ENCODE data around the gene BRD1. TPM values are rescaled to one million over a fixed set of nuclear protein-coding genes. Genes with fewer than 3 reads are reported as not detected.

Gene BRD1
- total RNA-seq, 1 donor from 2014 or later = 32.4 TPM

DNA sequence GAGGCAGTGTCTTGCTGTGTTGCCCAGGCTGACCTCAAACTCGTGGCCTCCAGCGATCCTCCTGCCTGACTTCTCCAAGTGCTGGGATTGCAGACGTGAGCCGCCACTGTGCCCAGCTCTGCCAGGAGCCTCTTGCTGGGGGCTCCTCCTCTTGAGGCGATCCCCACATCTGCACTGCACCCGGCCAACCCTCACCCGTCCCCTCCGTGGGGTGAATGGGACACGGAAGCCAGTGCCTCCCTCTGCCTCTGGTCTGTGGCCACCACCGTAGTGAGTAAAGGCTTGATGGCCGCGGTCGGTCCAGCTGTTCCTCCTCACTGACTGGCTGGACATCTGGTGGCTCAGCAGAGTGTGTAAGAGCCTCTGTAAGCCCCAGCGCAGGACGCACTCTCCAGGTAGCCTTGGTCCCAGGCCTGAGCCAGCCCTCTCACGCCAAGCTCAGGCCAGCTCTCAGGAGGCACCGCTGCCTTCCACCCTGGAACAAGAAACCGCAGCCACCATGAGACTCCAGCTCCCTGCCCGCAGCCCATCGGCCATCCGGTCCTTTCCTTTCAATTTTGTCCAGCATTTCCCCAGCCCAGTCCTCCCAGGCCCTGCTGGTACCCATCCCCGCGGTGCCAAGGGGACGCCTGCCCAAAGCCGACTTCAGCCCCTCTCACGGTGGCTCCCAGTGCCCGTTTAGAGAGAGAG lies 100.3 kb downstream of the BRD1 start:
- DNase-seq (ENCODE audit: low read depth) = no peak
- Histone ChIP-seq H3K27ac (ENCODE audit: low read depth, low read length) (no peak overlapping the region), H3K4me2 (ENCODE audit: low read length) (no peak overlapping the region), H3K79me2 (ENCODE audit: insufficient read depth, low read length) (no peaks in the 10 kb centered on the region), H2AFZ (ENCODE audit: low read depth, low read length) (no peak overlapping the region), H4K20me1 (ENCODE audit: insufficient read depth, low read length) (no peaks in the 10 kb centered on the region), H3K36me3 (ENCODE audit: insufficient read depth, low read length) (no peaks in the 10 kb centered on the region), H3K4me1 (ENCODE audit: insufficient read depth, low read length) (no peaks in the 10 kb centered on the region), H3K9me3 (ENCODE audit: insufficient read depth, low read depth, low read length) (no peaks in the 10 kb centered on the region), H3K27me3 (ENCODE audit: insufficient read depth, low read length) (peaks cover 2% of the 10 kb centered on the region), H3K4me3 (ENCODE audit: insufficient read depth, low read depth, low read length) (no peak overlapping the region), H3K9ac (ENCODE audit: low read length) (no peak overlapping the region)
- Mint-ChIP-seq H3K36me3 (ENCODE audit: low read depth, unreplicated experiment) (no peaks in the 10 kb centered on the region), H3K9me3 (ENCODE audit: unreplicated experiment) (no peaks in the 10 kb centered on the region), H3K4me1 (ENCODE audit: low read depth, unreplicated experiment) (no peaks in the 10 kb centered on the region), H3K4me3 (ENCODE audit: unreplicated experiment) (no peak overlapping the region), H3K27me3 (ENCODE audit: low read depth, unreplicated experiment) (peaks cover 53% of the 10 kb centered on the region), H3K27ac (ENCODE audit: unreplicated experiment) (no peak overlapping the region)
- no peak for TF ChIP-seq EZH2 (IDR thresholded peaks at IDR 0.05; ENCODE audit: insufficient read depth, low read length)
- TF ChIP-seq, protein P1, sequence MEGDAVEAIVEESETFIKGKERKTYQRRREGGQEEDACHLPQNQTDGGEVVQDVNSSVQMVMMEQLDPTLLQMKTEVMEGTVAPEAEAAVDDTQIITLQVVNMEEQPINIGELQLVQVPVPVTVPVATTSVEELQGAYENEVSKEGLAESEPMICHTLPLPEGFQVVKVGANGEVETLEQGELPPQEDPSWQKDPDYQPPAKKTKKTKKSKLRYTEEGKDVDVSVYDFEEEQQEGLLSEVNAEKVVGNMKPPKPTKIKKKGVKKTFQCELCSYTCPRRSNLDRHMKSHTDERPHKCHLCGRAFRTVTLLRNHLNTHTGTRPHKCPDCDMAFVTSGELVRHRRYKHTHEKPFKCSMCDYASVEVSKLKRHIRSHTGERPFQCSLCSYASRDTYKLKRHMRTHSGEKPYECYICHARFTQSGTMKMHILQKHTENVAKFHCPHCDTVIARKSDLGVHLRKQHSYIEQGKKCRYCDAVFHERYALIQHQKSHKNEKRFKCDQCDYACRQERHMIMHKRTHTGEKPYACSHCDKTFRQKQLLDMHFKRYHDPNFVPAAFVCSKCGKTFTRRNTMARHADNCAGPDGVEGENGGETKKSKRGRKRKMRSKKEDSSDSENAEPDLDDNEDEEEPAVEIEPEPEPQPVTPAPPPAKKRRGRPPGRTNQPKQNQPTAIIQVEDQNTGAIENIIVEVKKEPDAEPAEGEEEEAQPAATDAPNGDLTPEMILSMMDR (IDR thresholded peaks at IDR 0.05; ENCODE audit: insufficient read depth, low read depth, low read length) = no peak
- no peak for FAIRE-seq

DNA sequence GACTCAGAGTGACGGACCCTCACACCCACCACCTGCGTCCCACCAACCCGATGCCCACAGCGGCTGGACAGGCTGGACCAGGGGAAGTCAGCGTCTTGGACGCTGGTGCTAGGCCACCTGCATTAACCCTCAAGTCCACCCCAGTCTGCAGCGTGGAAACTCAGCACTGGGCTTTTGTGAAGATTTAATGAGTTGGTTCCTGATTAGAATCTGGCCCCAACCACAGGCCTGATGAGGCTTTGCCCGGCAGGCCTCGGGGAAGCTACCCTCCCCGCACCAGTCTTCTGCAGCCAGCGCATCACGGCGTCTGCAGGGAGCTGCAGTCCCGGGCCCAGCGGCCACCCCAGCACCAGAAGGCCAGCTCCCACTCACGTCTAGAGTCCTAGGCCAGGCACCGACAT lies 101.0 kb downstream of the BRD1 start:
- H3K4me1 ChIP-seq (ENCODE audit: insufficient read depth, low read length) = no peaks in the 10 kb centered on the region
- H3K4me2 ChIP-seq (ENCODE audit: low read length) = no peak overlapping the region
- no peak overlapping the region for H2AFZ ChIP-seq (ENCODE audit: low read depth, low read length)
- no peak for DNase-seq (ENCODE audit: low read depth)
- peaks cover 54% of the 10 kb centered on the region for H3K27me3 Mint-ChIP-seq (ENCODE audit: low read depth, unreplicated experiment)
- no peaks in the 10 kb centered on the region for H3K79me2 ChIP-seq (ENCODE audit: insufficient read depth, low read length)
- H3K9ac ChIP-seq (ENCODE audit: low read length) = no peak overlapping the region
- H3K9me3 Mint-ChIP-seq (ENCODE audit: unreplicated experiment) = no peaks in the 10 kb centered on the region
- TF ChIP-seq, protein P1 (IDR thresholded peaks at IDR 0.05; ENCODE audit: insufficient read depth, low read depth, low read length) = no peak
- TF ChIP-seq EZH2 (IDR thresholded peaks at IDR 0.05; ENCODE audit: insufficient read depth, low read length) = no peak
- H3K27ac Mint-ChIP-seq (ENCODE audit: unreplicated experiment) = no peak overlapping the region
- no peak overlapping the region for H3K4me3 ChIP-seq (ENCODE audit: insufficient read depth, low read depth, low read length)
- H3K4me1 Mint-ChIP-seq (ENCODE audit: low read depth, unreplicated experiment) = no peaks in the 10 kb centered on the region
- H3K4me3 Mint-ChIP-seq (ENCODE audit: unreplicated experiment) = no peak overlapping the region
- no peaks in the 10 kb centered on the region for H3K36me3 Mint-ChIP-seq (ENCODE audit: low read depth, unreplicated experiment)
- H4K20me1 ChIP-seq (ENCODE audit: insufficient read depth, low read length) = no peaks in the 10 kb centered on the region
- H3K36me3 ChIP-seq (ENCODE audit: insufficient read depth, low read length) = no peaks in the 10 kb centered on the region
- no peak overlapping the region for H3K27ac ChIP-seq (ENCODE audit: low read depth, low read length)
- H3K9me3 ChIP-seq (ENCODE audit: insufficient read depth, low read depth, low read length) = no peaks in the 10 kb centered on the region
- peaks cover 2% of the 10 kb centered on the region for H3K27me3 ChIP-seq (ENCODE audit: insufficient read depth, low read length)
- no peak for FAIRE-seq

DNA sequence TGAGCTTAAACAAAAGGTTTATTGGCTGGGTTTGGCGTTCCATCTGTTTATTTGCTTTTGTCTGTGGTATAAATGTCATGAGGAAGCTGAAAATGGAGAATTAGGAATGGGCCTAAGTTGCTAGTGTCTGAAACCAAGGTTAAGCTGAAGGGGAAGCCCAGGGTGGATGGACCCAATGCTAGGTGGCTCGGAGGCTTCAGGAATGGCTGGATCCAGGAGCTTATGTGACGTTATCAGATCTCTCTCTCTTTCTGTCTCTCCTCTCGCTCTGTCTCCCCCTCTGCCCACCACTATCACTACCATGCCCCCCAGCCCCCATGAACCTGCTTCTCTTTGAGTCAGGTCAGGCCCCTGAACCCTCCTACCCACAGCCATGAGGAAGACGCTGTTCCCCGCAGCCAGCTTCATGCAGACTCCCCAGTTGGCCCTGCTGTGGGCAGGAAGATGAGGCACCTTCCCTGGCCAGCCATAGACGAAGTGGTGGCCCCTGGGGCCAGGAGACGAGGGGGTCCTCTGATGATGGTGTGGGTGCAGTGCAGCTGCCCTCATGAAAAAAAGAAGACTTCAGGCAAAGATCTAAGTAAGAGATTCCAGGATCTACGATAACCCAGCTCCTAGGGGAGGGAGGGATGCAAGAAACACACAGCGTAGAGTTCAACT lies 101.5 kb downstream of the BRD1 start:
- H3K36me3 ChIP-seq (ENCODE audit: insufficient read depth, low read length) = no peaks in the 10 kb centered on the region
- no peaks in the 10 kb centered on the region for H3K4me1 ChIP-seq (ENCODE audit: insufficient read depth, low read length)
- H3K9me3 ChIP-seq (ENCODE audit: insufficient read depth, low read depth, low read length) = no peaks in the 10 kb centered on the region
- Mint-ChIP-seq H3K4me3 (ENCODE audit: unreplicated experiment) (no peak overlapping the region), H3K27me3 (ENCODE audit: low read depth, unreplicated experiment) (peaks cover 54% of the 10 kb centered on the region), H3K36me3 (ENCODE audit: low read depth, unreplicated experiment) (no peaks in the 10 kb centered on the region), H3K4me1 (ENCODE audit: low read depth, unreplicated experiment) (no peaks in the 10 kb centered on the region), H3K27ac (ENCODE audit: unreplicated experiment) (no peak overlapping the region), H3K9me3 (ENCODE audit: unreplicated experiment) (no peaks in the 10 kb centered on the region)
- H3K9ac ChIP-seq (ENCODE audit: low read length) = no peak overlapping the region
- H3K27me3 ChIP-seq (ENCODE audit: insufficient read depth, low read length) = peaks cover 2% of the 10 kb centered on the region
- no peak overlapping the region for H3K4me2 ChIP-seq (ENCODE audit: low read length)
- H3K27ac ChIP-seq (ENCODE audit: low read depth, low read length) = no peak overlapping the region
- FAIRE-seq (no peak), DNase-seq (ENCODE audit: low read depth) (no peak)
- no peak overlapping the region for H3K4me3 ChIP-seq (ENCODE audit: insufficient read depth, low read depth, low read length)
- TF ChIP-seq EZH2 (IDR thresholded peaks at IDR 0.05; ENCODE audit: insufficient read depth, low read length) = no peak
- TF ChIP-seq, protein P1 (IDR thresholded peaks at IDR 0.05; ENCODE audit: insufficient read depth, low read depth, low read length) = no peak
- H3K79me2 ChIP-seq (ENCODE audit: insufficient read depth, low read length) = no peaks in the 10 kb centered on the region
- H2AFZ ChIP-seq (ENCODE audit: low read depth, low read length) = no peak overlapping the region
- no peaks in the 10 kb centered on the region for H4K20me1 ChIP-seq (ENCODE audit: insufficient read depth, low read length)

Measured in astrocyte (in vitro differentiated cells and primary cell).